Caki2 (cell line): ENCODE results near the gene MANEAL. TPM values are rescaled to one million over a fixed set of nuclear protein-coding genes. Genes with fewer than 3 reads are reported as not detected.
A peak's percentile ranks its signal among the peaks of the same experiment; 100 is the strongest.

Experiments
- DNase-seq: peaks from one replicate; pipeline ENCODE4 v3.0.0-alpha.2; 2015; ENCODE audit warnings: low read depth
- in situ Hi-C: cut with HindIII; loops from 2 replicates; pipeline ENCODE4 v1.10.0; 2016; ENCODE audit warnings: low sequenced_read_pairs, low pct_unique_long_range_greater_than_20kb, mixed read lengths
- total RNA-seq: library from RNA; depleted of rRNA; stranded (reverse); fragments of >200 nt; shearing (Covaris generic); gene quantifications from 2 replicates; pipeline ENCODE4 v1.2.3, GENCODE V29; 2014; ENCODE audit warnings: low replicate concordance; rRNA removed

Gene MANEAL
- total RNA-seq, result 18.0 and 30.0 TPM in 2 replicates

DNA sequence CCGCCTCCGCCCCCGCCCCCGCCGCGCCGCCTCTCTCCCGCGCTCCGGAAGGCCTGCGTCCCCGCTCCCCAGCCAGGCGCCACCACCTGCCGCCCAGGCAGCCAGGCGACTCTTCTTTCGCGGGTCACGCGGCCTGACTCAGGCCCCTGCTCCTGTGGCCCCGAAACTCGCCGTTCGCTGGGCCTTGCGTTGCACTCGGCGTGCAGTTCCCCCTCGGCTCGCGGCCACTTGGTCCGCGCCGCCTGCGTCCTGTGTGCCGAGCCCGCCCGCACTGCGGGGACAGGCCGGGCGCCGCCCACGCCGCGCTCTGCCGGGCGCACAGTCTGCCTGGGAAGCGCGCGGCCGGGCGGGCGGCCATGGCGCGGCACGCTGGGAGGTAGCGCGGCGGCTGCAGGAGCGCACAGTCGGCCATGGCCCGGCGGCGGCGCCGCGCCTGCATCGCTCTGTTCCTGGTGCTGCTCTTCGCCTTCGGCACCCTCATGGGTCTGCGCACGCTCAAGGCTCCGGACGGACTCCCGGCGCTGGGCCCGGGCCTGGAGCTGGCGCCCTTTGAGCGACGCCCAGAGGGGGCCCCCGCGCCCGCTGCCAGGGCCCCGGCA, at the start of gene MANEAL:
Gene MANEAL, plus strand, starts transcription at position 75 of the 599 bp plus-strand sequence. Its CDS starts 336 bp downstream, at position 411.
- peak; percentile 66 for DNase-seq
- in situ Hi-C loops, result no loop called here

DNA sequence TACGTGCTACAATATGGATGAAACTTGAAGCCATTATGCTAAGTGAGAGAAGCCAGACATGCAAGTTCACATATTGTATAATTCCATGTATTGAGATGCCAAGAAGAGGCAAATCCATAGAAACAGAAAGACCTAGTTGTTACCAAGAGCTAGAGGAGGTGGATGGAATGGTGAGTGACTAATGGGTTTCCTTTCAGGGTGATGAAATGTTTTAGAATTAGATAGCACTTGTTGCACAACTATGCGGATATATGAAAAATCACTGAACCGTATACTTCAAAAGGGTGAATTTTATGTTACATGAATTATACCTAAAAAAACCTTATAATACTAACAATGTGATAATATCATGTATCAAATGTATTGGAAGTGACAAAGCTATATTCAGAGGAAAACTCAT, 46.8 kb upstream of the MANEAL start:
- DNase-seq, result no peak
- in situ Hi-C loops, result no loop called here

- DNase-seq, result no peak
- in situ Hi-C loops, result no loop called here
Measured at GRCh38 chr1:37748565-37748964, 45.1 kb upstream of the MANEAL start.

DNA sequence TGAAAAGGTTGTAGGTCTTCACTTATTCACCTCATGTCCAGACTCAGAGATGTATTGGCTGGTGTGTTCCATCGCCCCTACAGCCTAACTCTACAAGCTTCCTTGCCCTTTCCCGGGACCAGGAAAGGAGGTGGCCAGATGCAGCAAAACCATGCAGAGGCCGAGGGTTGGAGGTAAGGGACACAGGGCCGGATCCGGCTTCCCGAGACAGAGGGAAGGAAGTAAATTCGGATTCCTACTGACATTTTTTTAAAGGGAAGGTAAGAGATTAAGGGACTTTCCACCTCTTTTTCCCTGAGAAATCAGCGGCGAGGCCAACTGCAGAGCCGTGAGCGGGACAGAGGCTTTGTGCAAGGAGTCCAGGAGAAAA, 41.4 kb upstream of the MANEAL start:
- no peak for DNase-seq
- in situ Hi-C loops, result no loop called here

GRCh38 chr1:37752583-37753471, 40.8 kb upstream of the MANEAL start:
- in situ Hi-C loops, result no loop called here
- DNase-seq, result no peak

DNA sequence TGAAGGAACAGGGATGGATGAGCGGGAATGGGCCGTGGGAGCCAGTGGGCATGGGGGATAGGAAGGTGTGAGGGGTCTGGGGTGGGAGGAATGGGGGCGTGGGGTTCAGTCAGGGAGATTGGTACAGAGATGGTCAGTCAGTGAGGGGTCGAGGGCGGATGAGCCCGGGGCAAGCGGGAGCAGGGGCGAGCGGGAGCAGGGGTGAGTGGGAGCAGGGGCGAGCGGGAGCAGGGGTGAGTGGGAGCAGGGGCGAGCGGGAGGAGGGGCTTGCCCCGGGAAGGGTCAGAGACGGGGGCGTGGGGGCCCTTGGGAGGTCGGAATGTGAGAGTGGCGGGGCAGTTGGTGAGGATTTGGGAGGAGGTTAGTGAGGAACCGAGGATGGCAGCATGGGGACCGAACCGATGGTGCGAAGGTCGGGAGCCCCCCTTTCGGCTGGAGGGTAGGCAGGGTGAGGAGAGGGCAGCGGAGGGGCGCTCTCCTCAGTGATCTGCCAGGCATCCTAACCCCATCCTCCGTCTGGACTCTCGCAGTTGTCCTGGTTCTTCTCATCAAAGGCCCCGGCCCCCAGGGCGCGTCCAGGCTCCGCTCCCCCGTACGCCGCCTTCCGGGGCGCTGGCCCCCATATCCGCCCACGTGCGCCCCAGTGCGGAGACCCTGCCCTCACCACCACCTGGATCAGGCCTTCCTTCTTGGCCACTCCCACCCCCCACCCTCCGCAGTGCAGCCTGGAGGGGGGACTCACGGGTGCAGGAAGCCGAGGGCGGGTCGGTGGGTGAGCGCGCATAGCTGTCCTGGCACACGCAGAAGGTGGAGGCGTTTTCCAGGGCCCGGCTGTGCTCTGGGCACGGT, 40.0 kb upstream of the MANEAL start:
- in situ Hi-C loops, result no loop called here

GRCh38 chr1:37755290-37755689, 38.4 kb upstream of the MANEAL start:
- DNase-seq, result no peak
- in situ Hi-C loops, result no loop called here

More for the DNA sequence above, 40.0 kb upstream of the MANEAL start:
- DNase-seq, result no peak

- DNase-seq, result no peak
- in situ Hi-C loops, result no loop called here
Measured at GRCh38 chr1:37755951-37756560, 37.6 kb upstream of the MANEAL start.

GRCh38 chr1:37759451-37759850, 34.2 kb upstream of the MANEAL start:
- no peak for DNase-seq
- in situ Hi-C loops, result no loop called here

GRCh38 chr1:37761416-37762095, 32.1 kb upstream of the MANEAL start:
- no peak for DNase-seq
- in situ Hi-C loops, result no loop called here

DNA sequence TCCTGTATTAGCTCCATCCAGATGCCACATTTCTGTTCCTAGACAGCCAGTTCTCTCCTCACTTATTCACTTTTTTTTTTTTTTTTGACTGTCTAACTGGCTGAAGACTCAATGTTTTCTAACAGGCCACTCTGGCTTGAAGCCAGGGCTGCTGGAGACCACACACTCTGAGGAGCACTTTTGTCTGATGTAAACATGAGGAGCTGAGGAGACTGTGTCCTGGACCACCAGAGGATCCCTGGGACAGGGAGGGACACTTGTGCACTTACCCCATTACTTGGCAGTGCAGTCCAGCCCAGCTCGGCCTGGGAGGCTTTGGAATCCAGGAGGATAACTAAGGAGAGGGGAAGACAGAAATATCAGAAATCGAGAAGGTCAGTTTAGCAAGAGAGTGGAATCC, 31.1 kb upstream of the MANEAL start:
- in situ Hi-C loops, result no loop called here
- DNase-seq, result no peak

GRCh38 chr1:37763791-37764413, 29.7 kb upstream of the MANEAL start:
- in situ Hi-C loops, result no loop called here
- no peak for DNase-seq

DNA sequence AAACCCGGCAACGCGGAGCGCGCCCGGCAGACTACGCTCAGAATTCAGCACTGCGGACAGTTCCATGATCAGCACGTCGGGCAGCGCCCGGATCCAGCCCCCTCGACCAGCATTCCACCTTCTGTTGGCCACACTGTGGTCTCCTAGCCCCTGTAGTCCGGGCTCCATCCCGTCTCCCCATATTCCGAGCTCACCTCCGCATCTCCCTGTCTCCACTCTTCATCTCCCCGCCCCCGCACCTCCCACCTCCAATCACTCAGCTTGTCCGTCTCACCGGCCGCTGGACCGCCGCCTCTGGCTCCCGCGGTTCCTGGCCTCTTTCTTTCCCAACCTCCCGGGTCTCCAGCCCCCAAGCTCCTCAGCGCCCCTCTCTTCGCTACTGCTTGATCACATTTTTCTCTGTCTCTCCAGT, 29.2 kb upstream of the MANEAL start:
- DNase-seq, result peak; percentile 41
- in situ Hi-C loops, result no loop called here

- in situ Hi-C loops, result no loop called here
- no peak for DNase-seq
Measured at GRCh38 chr1:37764888-37765441, 28.7 kb upstream of the MANEAL start, which contains the start of gene EPHA10. TSS of gene EPHA10 (minus strand) at chr1:37765120. CDS start at chr1:37765066, 54 bp downstream.

DNA sequence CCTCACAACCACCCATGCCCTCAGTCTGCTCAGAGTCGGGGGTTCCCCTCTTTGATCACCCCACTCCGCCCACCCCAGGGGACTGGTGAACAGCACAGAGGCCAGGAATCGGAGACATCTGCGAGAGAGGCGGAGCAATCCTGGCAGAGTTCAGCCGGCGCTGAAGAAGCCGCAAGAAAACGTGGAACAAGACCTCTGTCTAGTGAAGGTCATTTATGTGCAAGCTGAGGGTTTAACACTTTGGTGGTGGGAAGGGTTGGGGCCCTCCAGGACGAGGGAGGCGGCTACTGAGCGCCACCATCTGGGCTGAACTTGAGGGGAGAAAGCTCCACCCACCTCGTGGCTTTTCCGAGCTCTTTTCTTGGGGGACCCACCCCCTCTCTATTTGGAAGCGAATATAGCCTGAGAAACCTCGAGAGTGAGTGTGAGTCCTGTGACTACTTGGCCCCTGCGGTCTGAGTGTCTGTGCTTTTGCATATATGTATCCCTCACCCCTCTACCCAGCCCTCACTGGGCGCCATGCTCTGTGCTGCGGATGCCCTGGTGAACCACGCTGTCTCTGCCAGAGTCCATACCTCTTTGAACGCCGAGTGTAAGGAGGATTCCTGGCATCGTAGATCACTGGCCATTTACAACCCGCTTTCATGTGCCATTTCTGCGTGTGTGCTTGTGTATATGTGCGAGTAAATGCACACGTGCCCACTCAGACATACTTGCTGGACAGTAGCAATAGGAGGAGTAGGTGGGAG, 27.6 kb upstream of the MANEAL start:
- no peak for DNase-seq
- in situ Hi-C loops, result no loop called here

DNA sequence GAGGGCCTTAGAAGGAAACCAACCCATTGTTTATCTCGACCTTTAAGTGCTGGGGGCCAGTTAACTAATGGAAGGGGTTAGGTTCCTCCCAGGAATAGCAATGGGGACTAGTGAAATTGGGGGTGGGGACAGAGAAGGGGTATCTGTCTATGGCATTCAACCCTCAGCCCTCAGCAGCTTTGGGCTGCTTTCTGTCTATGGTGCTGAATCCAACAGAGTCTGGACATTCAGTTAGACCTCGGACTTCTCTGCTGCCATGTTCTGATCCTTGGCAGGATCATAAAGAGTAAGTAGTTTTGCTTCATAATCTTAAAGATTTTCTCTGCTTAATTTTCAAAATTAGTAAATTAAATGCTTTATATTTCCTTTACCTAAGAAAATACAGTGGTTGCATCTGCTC, 26.2 kb upstream of the MANEAL start:
- DNase-seq, result no peak
- in situ Hi-C loops, result no loop called here
